GM18517 (cell line): Measurements from ENCODE around the gene PAX1.

Experiments
- ATAC-seq: cut with Tn5 transposase; IDR thresholded peaks from one replicate; pipeline ENCODE4 v1.9.1; 2021; ENCODE audit warnings: mild to moderate bottlenecking, moderate library complexity; ENCODE audit not compliant: unreplicated experiment

The PAX1 gene

DNA sequence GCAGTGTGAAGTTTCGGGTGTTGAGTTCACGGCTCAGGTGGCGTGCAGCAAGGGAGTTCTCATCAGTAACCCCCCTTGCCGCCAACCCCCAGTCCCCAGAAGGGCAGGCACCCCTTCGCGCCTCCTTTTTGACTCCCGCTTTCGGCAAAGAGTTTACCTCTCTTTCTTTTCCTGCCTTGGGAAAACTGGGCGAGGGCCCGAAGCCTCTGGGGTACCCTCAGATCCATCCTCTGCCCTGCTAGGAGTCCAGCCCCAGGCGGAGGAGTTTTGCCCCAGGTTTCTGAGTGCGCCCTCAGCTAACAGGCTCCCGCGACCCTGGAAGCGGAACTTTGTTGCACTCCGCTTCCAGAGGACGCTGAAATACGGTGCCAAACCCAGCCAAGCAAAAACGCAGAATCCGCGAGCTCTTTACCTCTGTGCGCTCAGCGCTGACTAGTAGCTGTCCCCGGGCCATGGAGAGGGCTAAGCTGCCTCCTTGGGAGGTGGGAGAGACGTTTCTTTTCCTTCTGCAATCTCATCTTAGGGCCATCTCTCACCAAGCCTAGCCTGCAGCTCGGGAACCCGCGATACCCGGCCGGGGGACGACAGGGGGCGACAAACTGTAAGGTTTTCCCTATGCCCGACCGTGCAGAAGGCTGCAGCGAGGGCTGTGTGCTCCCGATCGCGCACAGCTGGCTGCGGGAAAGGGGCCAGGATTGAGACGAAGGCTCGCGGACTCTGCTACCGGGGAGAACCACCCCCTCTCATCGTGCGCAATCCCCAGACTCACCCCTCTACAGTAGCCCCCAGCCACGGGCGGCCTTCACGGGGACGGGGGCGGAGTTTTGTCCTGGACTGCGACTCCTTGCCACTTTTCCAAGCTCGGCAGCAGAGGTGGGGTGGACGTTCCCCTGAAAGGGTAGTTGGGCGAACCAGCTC lies 2.7 kb upstream of the PAX1 start:
- no peak for ATAC-seq

DNA sequence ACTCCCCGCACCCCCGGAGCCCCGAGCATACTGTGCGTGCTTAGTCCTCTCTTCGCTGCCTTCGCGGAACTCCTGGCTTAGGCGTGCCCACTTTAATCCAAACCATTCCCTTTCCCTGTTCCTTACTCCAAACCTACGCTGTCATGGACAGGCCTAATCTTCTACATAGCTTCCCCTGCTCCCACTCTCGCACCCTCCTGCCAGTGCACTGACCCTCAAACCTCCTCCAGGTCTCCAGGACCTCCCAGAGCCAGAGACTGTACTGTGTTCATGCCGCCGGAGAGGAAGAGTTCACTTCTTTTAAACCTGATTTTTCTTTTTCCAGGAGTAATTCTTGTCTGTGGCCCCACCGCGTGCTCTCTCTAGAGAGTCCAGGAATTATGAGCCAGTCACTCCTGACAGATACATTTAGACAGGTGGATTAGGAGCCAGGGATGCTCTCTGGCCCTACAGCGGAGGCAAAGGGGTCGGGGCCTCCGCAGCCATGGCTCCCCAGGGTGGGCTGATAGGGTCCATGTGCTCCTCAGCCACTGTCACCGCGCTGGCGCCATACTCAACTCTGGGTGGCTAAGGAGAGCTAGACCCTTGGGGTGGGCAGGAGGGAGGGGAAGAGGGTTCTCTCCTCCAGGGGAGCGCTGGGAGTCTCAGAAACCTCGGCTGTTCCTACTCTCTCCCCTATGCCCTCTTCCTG lies 1.6 kb upstream of the PAX1 start:
- no peak for ATAC-seq

DNA sequence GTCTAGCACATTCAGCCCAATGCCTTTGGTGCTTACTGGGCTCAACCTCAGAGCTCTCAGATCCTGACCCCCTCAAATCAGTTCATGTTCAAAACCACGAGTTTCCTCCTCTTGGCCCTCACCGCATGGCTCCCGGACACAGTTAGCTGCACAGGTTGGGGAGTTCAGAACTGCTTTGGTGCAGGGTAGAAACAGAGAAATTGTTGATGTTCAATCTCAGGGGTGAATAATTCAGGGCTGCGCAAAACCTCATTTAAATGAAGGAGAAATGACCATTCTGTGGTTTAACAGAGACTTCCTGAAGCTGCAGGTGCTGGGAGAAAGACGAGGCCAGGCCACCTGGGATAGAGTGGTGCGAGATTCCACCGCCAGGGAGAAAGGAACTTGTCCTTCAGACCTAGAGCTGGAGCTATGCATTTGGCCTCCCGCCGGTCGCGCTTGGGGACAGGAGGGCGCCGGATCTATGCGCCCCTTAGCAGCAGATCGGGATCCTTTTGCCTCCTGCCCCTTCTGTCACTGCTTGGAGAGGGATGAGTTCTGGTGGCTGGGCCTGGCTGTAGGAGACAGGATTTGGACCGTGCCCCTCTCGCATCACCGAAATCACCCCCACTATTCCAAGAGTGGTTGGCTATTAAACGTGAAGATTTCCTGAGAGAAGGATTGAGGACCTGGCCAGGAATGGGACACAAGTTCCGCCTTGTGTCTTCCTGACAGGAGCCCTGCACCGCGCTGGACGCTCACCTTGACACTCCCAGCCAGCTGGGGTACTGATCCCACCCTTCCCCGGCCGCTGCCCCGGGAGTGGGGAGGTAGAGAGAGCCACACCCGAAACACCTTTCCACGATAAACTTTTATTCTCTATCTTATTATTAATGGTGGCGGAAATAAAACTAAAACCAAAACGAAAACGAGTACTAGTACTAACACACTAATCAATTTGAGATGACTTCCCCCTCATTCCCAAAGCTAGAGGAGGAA lies 767 bp upstream of the PAX1 start:
- ATAC-seq: no peak

DNA sequence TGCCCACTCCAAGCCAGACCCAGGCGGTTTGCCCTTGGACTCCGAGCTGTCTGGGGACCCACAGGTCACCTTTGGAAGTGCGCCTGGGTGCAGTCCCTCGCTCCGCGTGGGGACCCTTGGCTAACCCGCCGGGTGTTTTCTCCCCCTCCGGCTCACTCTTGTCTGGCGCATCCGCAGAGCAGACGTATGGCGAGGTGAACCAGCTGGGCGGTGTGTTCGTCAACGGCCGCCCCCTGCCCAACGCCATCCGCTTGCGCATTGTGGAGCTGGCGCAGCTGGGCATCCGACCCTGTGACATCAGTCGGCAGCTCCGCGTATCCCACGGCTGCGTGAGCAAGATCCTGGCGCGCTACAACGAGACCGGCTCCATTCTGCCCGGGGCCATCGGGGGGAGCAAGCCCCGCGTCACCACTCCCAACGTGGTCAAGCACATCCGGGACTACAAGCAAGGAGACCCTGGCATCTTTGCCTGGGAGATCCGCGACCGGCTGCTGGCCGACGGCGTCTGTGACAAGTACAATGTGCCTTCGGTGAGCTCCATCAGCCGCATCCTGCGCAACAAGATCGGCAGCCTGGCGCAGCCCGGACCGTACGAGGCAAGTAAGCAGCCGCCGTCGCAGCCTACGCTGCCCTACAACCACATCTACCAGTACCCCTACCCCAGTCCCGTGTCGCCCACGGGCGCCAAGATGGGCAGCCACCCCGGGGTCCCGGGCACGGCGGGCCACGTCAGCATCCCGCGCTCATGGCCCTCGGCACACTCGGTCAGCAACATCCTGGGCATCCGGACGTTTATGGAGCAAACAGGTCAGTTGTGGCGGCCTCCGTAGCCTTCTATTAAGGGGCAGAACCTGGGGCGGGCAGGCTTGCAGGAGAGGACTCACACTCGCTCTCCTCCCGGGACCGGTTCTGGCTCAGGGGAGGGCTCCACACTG lies 1.1 kb downstream of the PAX1 start:
- no peak for ATAC-seq

DNA sequence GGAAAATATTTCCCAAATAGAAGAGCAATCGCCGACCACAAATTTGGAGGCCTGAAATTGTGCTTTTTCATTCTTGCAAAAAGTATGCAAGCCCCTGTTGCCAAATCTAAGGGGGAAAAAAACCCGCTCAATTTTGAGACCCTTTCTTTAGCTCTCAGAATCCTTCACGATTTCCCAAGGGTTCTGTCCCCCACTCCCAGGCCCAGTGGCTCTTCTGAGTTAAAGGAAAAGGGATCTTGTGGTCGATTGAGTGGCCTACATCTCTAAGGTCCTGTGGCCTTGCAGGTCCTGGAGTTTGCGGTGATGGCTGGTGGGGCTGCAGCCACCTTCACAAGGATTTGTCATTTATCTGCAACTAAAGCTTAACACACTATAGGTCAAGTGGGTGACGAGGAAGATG lies 1.8 kb downstream of the PAX1 start:
- ATAC-seq: no peak

DNA sequence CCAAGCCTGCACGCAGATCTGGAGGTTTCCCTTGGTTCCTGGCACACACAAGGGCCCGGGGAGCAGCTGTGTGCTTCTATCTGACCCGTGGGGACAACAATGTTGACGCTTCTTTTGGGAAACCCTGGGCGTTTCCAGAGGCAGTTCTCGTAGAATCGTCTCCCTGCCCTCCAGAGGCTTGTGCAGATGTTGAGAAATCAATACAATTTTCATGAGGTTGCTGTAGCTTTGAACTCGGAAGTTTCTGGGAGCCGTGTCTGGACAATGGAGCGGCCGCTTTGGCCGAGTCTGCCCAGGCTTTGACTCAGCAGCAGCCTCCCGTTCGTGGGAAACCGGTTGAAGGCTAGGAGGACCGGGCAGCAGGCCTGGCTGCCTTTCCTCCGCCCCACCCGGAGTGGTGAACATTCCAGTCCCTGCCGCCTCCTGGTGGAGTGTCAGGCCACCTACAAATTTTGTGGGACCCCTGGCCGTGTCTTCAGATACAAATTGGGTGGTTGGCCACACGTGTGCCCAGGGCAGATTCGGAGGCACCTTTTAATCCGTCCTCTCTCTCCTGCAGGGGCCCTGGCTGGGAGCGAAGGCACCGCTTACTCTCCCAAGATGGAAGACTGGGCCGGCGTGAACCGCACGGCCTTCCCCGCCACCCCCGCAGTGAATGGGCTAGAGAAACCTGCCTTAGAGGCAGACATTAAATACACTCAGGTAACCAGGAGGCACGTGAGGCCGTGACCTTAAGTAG lies 2.7 kb downstream of the PAX1 start:
- ATAC-seq: no peak

DNA sequence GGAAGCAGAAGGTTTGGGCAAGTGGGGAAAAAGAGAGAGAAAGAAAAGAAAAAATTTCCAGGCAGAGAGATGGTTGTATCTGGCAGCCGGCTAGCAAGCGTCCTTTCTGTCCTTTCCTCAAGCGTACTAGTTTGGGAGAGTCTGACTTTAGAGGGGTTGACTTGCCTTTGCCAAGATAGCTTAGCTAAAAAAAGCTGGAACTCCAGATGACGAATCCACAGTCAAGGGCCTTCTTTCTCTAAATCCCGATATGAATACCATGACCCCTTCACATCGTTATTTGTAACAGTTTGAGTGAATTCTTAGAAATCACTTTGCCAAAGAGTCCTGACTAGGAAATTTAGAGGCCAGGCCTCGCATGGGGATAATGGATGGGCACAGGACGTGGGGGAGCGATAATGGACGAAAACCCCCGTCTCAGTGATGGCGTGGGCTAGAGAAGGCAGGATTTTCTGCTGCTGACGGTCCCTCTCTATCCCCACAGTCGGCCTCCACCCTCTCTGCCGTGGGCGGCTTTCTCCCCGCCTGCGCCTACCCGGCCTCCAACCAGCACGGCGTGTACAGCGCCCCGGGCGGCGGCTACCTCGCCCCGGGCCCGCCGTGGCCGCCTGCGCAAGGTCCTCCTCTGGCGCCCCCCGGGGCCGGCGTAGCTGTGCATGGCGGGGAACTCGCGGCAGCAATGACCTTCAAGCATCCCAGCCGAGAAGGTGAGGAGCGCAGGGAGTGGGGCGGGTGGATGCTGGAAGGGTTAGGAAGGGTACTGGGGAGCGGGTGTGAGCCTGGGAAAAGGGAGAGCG lies 3.5 kb downstream of the PAX1 start:
- ATAC-seq: no peak

DNA sequence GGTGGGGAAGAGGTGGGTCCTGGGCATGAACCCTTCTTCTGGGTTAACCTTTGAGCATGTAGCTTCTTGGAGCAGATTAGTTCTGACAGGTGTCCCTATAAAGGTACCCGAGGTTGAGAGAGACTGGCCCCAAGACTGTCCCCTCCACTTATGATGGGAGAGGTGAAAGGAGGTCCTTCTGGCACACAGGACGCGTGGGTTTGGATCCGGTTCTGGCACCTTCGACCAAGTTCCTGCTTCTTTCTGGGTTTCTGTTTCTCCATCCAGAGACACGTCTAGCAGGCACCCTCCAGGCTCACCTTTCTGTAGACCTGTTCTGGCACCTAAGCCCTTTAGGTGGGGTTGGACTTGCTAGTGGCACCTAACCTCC lies 4.1 kb downstream of the PAX1 start:
- ATAC-seq: no peak

DNA sequence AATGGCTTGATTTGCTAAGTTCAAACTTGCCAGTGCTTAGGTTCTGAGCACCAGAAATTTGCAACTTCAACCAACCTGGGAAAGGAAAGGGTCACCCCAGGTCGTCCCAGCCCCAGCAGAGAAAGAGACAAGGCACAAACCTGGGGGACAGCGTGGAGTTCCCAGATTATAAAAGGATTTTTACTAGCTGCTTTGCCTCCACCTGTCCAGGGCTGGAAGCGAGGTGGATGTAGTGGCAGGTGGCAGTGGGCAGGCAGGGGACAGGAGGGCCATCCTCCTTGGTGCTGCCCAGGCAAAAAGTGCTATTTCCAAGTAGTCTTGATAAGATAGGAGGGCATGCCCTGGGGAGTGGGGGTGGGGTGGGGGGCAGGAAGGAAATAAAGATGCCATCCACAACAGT lies 4.9 kb downstream of the PAX1 start:
- no peak for ATAC-seq

DNA sequence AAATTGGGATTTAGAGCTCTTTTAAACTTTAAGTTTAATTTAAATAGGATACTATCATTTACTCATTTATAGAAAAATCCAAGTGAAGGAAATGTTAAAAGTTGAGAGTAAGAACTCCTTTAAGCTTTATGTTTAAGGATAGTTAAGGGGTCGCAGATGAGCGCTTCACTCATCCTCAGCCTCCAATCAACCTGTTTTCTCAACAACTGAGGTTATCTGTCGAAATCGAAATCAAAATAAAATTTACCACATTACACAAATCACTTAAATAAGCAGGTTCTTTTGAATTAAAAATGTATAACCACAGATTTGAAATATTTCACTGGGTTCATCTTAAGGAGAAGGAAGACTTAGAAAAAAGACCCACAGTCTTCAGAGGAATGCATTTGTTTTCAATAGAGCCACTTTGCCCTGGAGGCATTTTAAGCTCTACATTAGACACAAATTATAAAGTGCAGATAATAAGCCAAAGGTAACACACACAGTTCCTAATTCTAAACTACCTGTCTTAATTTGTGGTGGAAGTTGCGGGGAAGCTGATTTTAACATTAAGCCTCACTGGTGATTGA lies 5.5 kb downstream of the PAX1 start:
- ATAC-seq: no peak

DNA sequence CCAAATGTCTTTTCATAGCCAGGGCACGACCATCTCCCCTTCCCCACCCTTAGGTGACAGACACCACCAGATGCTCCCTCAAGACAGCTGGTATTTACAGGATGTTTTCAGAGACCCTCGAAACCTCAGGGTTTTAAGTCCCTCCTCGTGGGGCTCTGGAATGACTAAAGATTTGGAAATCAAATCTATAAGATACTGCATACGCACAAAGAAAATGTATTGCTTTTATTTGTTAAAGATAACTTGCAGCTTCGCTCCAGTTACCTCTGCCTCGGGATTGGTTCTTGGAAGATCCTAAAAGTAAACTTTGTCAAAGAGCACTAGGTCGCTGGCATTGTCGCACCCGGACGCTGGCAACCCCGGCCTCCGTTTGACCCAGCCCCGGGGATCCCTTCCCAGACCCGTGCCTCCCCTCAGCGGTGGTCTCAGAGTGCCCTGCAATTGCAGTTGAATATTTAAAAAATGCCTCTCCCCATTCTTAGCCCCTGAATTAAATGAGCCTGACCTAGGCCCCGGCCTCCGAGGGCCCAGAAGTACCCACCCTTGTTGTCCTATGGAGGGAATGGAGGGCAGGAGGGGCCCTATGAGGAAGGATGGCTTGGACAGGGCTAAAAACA lies 7.1 kb downstream of the PAX1 start:
- no peak for ATAC-seq

DNA sequence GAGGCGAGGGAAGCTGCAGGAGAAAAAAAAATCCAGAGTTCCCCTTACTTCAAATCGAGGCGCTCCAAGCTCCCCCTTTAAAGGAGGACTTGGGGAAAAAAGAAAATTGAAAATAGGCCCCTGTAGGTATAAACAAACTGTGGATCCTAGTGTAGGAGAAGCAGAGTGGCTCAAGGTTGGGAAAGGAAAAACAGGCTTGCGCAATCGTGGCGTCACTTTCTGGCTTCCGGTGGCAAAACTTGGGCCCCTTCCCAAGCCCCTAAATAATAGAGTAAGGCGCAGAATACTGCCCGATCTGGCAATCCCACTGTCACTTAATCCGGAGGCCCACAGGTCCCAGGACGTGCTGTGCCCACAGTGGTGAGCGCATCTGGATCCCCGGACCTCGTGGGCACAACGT lies 8.0 kb downstream of the PAX1 start:
- ATAC-seq: no peak

DNA sequence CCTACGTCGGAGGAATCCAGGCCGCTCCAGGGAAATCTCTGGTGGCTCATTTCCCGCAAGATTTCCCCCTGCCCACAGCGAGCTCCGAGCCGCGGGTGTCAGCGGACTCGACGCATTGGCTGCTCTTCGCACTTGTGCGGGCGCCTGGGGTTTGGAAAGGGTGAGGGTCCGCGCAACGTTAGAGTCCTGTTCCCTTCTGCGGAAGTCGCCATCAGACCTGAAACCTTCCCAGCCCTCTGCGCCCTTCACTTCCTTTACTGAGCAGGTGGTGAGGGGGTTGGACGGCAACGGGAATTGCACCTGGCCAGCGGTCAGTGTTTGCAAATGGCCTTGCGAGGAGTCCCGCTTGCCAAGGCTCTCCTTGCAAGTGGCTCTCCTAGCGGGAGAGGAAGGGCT lies 8.4 kb downstream of the PAX1 start:
- ATAC-seq: no peak

DNA sequence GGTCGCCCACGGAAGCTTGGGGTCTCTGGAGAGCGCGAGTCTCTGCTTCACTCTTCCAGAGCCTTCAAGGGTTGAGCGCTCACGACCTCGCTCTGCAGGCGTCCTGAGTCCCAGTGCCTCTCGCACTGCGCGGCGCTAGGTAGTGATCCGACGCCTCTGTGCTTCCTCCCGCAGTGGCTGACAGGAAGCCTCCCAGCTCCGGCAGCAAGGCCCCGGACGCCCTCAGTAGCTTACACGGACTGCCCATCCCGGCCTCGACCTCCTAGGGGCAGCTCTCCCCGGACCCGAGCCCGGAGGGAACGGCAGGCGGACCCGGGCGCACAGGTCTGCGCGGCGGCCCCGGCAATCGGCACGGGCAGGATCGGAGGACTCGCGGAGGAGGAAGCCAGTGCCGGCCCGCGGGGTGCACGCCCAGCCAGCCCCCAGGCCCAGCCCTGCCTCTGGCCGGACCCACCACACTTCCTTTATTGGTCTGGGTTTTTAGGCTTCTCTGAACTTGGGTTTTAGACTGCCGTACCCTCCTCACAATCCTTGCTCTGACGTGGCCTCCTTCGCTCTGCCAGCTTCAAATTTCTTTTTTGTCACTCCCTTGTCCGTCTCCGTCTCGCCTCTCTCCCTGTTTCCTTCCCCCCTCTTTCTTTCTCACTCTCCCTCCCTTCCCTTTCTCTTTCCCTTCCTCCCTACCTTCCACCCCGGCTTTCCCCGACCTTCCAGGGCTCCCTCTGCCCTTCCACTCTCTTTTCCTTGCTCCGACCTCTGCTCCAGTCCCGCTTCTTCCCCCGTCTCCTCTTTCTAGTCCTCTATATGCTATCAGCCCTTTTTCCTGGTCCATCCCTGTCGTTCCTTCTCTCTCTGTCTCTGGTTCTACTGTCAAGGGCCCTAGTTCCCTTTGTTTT lies 9.1 kb downstream of the PAX1 start:
- ATAC-seq: no peak

DNA sequence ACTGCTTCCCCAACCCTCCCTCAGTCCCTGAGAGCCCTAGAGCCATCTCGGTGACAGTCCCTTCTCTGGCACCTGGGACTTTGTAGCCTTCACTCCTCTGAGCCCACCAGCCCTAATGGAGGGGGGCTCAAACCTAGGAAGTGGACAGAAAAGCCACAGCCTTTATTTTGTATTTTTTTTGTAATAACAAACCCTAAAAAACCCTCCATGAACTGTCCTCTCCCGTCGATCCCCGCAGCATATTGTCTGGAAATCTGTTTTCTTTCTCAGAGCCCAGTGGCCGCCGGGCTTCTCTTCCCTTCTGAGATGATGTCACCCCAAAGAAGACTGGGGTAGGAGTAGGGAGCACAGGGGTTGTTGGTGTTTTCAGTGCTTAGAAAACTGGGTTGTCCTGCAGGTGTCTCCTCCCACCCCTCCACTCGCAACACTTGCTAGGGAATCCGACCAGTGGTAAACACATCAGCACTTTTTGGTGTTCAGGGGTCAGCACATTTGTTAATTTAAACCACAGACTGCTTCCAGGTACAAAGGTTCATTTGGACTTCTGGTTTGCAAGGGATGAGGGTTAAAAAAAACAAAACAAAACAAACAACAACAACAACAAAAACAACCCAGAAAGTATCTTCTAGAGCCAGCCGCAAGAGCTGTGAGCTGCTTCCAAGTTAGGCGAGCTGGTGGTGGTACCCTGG lies 9.9 kb downstream of the PAX1 start:
- no peak for ATAC-seq

DNA sequence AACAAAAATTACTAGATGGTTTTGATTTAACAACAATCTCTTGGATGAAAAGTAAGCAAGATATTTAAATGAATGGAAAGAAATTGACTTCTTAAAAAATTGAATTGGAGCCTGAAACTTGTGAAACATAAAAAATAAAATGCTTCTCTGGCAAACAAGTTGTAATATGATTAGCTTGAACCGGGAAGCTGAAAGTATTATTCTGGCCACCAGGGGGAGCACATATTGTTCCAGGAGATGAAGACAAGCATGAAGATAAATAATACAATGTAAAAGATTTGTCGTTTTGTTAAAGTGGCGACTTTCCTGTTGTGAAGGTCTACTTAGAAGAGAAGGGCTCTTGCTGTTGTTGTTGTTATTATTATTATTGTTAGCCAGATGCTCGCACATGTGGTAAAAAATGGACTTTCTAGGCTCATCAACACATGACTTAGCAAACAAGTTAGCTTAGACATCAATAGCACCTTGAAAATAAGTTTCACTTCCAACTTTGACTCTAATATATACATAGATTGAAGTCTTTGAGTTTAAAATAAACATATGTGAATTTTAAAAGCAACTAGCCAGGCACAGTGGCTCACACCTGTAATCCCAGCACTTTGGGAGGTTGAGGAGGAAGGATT lies 14.2 kb downstream of the PAX1 start:
- ATAC-seq: no peak
